Epithelial cell of esophagus (primary cell): ENCODE results near the gene PRPF18.
A peak's percentile ranks its signal among the peaks of the same experiment; 100 is the strongest.

Experiments
- DNase-seq: peaks from one replicate; pipeline ENCODE4 v3.0.0; 2010; ENCODE audit warnings: low read depth
- H3K4me3 ChIP-seq: 2 replicates; pipeline ENCODE4 v1.5.1; 2011; ENCODE audit warnings: mild to moderate bottlenecking, low read length, control low read depth
- TF ChIP-seq, protein P1 (sequence below): IDR thresholded peaks from 2 replicates; pipeline ENCODE4 v1.5.1; 2011; ENCODE audit warnings: low read depth, mild to moderate bottlenecking, low read length, control low read depth, inconsistent platforms; ENCODE audit not compliant: insufficient read depth; ENCODE audit errors: missing control alignments

PRPF18 gene

GRCh38 chr10:13615650-13616300 lies 29.0 kb downstream of the PRPF18 start:
- no peak overlapping the region for H3K4me3 ChIP-seq
- no peak for DNase-seq
- TF ChIP-seq, protein P1, sequence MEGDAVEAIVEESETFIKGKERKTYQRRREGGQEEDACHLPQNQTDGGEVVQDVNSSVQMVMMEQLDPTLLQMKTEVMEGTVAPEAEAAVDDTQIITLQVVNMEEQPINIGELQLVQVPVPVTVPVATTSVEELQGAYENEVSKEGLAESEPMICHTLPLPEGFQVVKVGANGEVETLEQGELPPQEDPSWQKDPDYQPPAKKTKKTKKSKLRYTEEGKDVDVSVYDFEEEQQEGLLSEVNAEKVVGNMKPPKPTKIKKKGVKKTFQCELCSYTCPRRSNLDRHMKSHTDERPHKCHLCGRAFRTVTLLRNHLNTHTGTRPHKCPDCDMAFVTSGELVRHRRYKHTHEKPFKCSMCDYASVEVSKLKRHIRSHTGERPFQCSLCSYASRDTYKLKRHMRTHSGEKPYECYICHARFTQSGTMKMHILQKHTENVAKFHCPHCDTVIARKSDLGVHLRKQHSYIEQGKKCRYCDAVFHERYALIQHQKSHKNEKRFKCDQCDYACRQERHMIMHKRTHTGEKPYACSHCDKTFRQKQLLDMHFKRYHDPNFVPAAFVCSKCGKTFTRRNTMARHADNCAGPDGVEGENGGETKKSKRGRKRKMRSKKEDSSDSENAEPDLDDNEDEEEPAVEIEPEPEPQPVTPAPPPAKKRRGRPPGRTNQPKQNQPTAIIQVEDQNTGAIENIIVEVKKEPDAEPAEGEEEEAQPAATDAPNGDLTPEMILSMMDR, result no peak

- DNase-seq, result no peak
- no peak overlapping the region for H3K4me3 ChIP-seq
- TF ChIP-seq, protein P1, result no peak
These were observed 30.4 kb downstream of the PRPF18 start for GRCh38 chr10:13617116-13617515.

DNA sequence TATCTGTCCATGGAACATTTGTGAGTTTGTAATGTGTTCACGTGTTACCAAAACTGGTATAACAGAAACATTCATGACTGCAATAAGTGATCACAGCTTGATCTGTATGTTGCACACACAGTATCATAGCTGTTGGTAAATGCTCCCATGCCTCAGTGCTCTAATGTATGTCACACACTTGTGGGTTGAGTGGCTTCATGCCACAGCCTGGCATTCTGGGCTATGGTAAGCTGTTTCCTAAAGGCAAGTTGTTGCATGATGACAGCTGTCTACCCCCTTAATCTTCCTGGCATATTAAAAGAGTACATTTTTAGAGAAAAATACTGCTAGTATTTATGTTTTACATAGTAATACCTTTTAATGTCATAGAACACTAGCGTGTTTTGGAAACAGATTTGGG lies 35.2 kb downstream of the PRPF18 start:
- TF ChIP-seq, protein P1, result no peak
- no peak overlapping the region for H3K4me3 ChIP-seq
- DNase-seq, result no peak

DNA sequence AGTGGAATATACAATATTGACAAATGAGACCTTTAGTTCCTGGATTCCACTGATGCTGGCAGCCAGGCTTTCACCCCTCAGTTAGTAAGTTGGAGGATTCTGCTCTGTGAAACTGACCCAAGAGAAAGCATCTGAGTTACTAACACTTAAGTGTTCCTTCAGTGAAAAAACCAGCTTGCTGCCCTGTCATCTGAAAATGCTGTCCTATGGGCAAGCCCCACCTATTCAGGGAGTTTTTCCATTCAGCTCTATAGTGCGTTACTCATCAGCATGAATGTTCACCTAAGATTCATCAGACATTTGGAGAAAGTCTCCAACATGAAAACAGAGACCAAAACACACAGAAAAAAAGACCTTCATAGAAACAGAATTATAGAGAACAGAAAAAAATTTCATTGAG lies 37.9 kb downstream of the PRPF18 start:
- TF ChIP-seq, protein P1, result no peak
- no peak overlapping the region for H3K4me3 ChIP-seq
- peak; percentile 77 for DNase-seq

DNA sequence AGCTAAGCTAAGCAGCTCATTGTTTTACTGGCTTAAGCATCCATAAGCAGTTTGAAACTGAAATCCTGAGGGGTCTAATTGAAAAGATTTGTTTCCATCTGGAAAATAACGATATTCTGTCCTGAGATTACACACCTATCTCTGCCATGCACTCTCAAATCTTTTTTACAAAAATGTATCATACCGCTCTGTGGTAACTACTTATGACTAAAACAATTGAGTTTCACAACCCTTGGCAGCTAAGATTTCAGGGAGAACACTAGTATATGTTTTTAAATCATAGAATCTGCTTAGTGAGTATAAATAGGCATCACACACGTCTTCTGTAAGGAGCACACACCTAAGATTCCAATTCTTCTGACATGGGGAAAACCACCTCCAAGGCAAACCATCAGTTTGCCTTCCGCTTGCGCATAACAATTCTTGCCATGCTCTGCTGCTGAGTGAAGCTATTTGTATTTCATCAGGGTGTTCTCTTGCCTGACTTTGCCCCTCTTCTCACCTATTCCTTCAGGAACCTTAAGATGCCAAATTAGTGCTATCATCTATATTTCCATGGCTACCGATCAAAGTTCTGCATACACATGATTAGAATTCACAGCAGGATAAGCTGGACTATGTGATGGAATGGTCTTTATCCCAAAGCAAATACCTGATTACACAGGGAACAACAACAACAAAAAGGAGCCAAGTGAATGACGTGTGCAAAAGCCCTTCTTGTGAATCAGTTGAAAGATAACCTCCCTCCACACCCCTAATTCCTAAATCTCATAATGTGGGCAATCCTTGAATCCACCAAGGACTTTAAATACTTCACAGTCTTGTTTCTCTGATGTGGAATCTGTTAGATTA lies 40.9 kb downstream of the PRPF18 start:
- TF ChIP-seq, protein P1, result no peak
- no peak overlapping the region for H3K4me3 ChIP-seq
- DNase-seq, result peak; percentile 29

DNA sequence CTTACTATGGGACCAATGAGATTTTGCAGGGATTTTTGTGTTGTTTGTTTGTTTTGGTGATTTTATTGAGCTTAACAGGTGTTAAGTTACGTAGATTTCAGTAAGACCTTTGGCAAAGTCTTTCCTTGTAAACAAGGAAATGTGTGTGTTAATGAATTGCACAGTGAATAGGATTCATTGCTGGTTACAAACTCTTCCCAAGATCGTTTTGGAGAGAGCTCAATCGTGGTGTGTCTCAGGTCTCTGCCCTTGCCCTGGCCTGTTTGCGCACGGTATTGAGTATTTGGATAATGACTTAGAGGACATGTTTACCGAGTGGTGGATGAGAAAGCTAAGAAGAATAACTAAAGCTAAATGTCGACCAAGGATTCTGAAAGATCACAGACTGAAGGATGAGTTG lies 41.9 kb downstream of the PRPF18 start:
- TF ChIP-seq, protein P1, result no peak
- DNase-seq, result no peak
- H3K4me3 ChIP-seq, result no peak overlapping the region
